GM12878 (cell line): ENCODE measurements around the gene TBCK. TPM values are rescaled to one million over a fixed set of nuclear protein-coding genes. Genes with fewer than 3 reads are reported as not detected.

Experiments used
- ATAC-seq: fragments of 200-7000 bp; cut with Tn5 transposase; 3 replicates; pipeline ENCODE4 v1.9.1; 2020; ENCODE audit warnings: mild to moderate bottlenecking, moderate library complexity
- BruUV-seq: library from RNA; stranded (reverse); fragments of 400-500 nt; replicated peaks from 2 replicates; lab custom pipeline; 2021; lab: Mats Ljungman, UMichigan
- CTCF ChIA-PET: fragments of 300-600 bp; sonication (Branson Sonifier 250); formaldehyde crosslinking; extraction: SDS; loops from one replicate; lab custom pipeline; 2021; ENCODE audit warnings: inconsistent platforms; lab: Yijun Ruan, JAX
- POLR2A ChIA-PET: fragments of 350-600 bp; formaldehyde crosslinking; extraction: SDS; loops from one replicate; lab custom pipeline; 2021; ENCODE audit warnings: inconsistent platforms; lab: Charles Lee
- RAD21 ChIA-PET: fragments of 300-600 bp; sonication (Branson Sonifier 250); formaldehyde crosslinking; loops from one replicate; lab custom pipeline; 2023; ENCODE audit warnings: antibody characterized with exemption; ENCODE audit not compliant: unreplicated experiment; lab: Charles Lee
- SMC1A ChIA-PET: fragments of 300-600 bp; sonication (Branson Sonifier 250); formaldehyde crosslinking; loops from one replicate; lab custom pipeline; 2023; ENCODE audit not compliant: unreplicated experiment, uncharacterized antibody; lab: Charles Lee
- DNase-seq: peaks from one replicate; pipeline ENCODE4 v3.0.0-alpha.2; 2011; ENCODE audit warnings: low read depth, low spot score
- FAIRE-seq: peaks from 3 replicates; lab custom pipeline; 2011; peaks lifted over from hg19 to GRCh38; lab: Jason Lieb, UNC
- H2AFZ ChIP-seq: 2 replicates; pipeline ENCODE4 v1.6.0; 2011; ENCODE audit warnings: low read depth, low read length, control low read depth; ENCODE audit not compliant: control insufficient read depth
- H3K27ac ChIP-seq: 2 replicates; pipeline ENCODE4 v1.5.1; 2011; ENCODE audit warnings: control low read depth; ENCODE audit not compliant: control insufficient read depth, insufficient read depth
- H3K27me3 ChIP-seq, 2 experiments: replicated peaks in 1 of 2; 2 replicates each; pipeline versions ENCODE4 v1.6.0 to v1.6.1; 2011; ENCODE audit warnings: low read length in 1 of 2; ENCODE audit not compliant: control insufficient read depth in 2 of 2, insufficient read depth in 2 of 2
- H3K36me3 ChIP-seq, 2 experiments: 2 replicates each; pipeline ENCODE4 v1.5.1; 2011; ENCODE audit warnings: low read length in 1 of 2; ENCODE audit not compliant: control insufficient read depth in 2 of 2, insufficient read depth in 2 of 2
- H3K4me1 ChIP-seq: 2 replicates; pipeline ENCODE4 v1.6.1; 2011; ENCODE audit warnings: mild to moderate bottlenecking, low read length, moderate library complexity, mixed read lengths; ENCODE audit not compliant: control insufficient read depth, insufficient read depth
- H3K4me2 ChIP-seq: 2 replicates; pipeline ENCODE4 v1.6.0; 2011; ENCODE audit warnings: control low read depth; ENCODE audit not compliant: control insufficient read depth, insufficient read depth
- H3K4me3 ChIP-seq: fragments of 200-600 bp; sonication (generic); 2 replicates; pipeline ENCODE4 v1.5.1; 2016
- H3K79me2 ChIP-seq: 2 replicates; pipeline ENCODE4 v1.6.0; 2011; ENCODE audit warnings: low read length; ENCODE audit not compliant: control insufficient read depth, insufficient read depth
- H3K9ac ChIP-seq: 2 replicates; pipeline ENCODE4 v1.8.0; 2011; ENCODE audit warnings: low read length, control low read depth, mixed read lengths; ENCODE audit not compliant: control insufficient read depth, insufficient read depth
- H3K9me3 ChIP-seq: replicated peaks from 3 replicates; pipeline ENCODE4 v1.5.1; 2011; ENCODE audit warnings: mild to moderate bottlenecking, low read length; ENCODE audit not compliant: control insufficient read depth, insufficient read depth
- H4K20me1 ChIP-seq: 2 replicates; pipeline ENCODE4 v1.6.0; 2011; ENCODE audit not compliant: control insufficient read depth, insufficient read depth
- CHD2 ChIP-seq: IDR thresholded peaks from 2 replicates; pipeline ENCODE4 v1.6.1; 2011; ENCODE audit warnings: low read depth, low read length, improper control_type of control experiment, borderline replicate concordance
- HDGF ChIP-seq: fragments of 450-650 bp; IDR thresholded peaks from 2 replicates; pipeline ENCODE4 v1.6.1; 2016; ENCODE audit warnings: antibody characterized with exemption
- IKZF2 ChIP-seq, 2 experiments: fragments of 450-650 bp; IDR thresholded peaks; 2 replicates each; pipeline ENCODE4 v1.6.1; 2017; ENCODE audit warnings: mild to moderate bottlenecking in 2 of 2, moderate library complexity in 2 of 2
- MTA2 ChIP-seq: fragments of 450-650 bp; IDR thresholded peaks from 2 replicates; pipeline ENCODE4 v1.6.1; 2016; ENCODE audit warnings: low read depth, mild to moderate bottlenecking, moderate library complexity
- RCOR1 ChIP-seq: conservative IDR thresholded peaks from 2 replicates; pipeline ENCODE4 v1.6.1; 2012; ENCODE audit warnings: low read depth, low read length, improper control_type of control experiment
- SRF ChIP-seq, 2 experiments: IDR thresholded peaks; 2 replicates each; pipeline ENCODE4 v1.6.1; 2011; ENCODE audit warnings: low read depth in 2 of 2, low read length in 2 of 2, mild to moderate bottlenecking in 1 of 2, moderate library complexity in 1 of 2
- ZNF217 ChIP-seq: fragments of 450-650 bp; IDR thresholded peaks from 2 replicates; pipeline ENCODE4 v1.6.1; 2017; ENCODE audit warnings: antibody characterized with exemption, mild to moderate bottlenecking
- ZNF274 ChIP-seq: IDR thresholded peaks from one replicate; pipeline ENCODE4 v1.8.0; 2011; ENCODE audit not compliant: insufficient read length, insufficient read depth
- WGBS: methylation state at CpG from one replicate; pipeline ENCODE4 v1.1.6; 2016; ENCODE audit warnings: low lambda C conversion rate; ENCODE audit not compliant: insufficient replicate concordance, insufficient coverage; ENCODE audit errors: missing lambda C conversion rate; 5-methylcytosine and 5-hydroxymethylcytosine counted together
- in situ Hi-C: fragments of 300-500 bp; cut with MboI; formaldehyde crosslinking; loops from 9 replicates; pipeline ENCODE4 v1.14.3; 2018; ENCODE audit warnings: mixed read lengths
- intact Hi-C: fragments of 100-400 bp; cut with micrococcal nuclease; formaldehyde crosslinking; loops from one replicate; pipeline ENCODE4 v1.14.2; 2022; ENCODE audit not compliant: unreplicated experiment
- polyA plus RNA-seq, 11 experiments: library from polyadenylated mRNA; depleted of rRNA in 4 of 11; unstranded in 6 of 11; stranded (reverse) in 5 of 11; fragments of >200 nt; fragmentation: Nextera tagmentation in 4 of 11; fragmentation: Illumina TruSeq in 1 of 11; extraction: Ambion mirVana in 4 of 11; extraction: Trizol in 1 of 11; gene quantifications; 1 replicate in 1 of 11; 2 replicates in 10 of 11; pipeline versions ENCODE4 v1.2.1 to v1.2.3, GENCODE V29; 2011 to 2016; ENCODE audit warnings: inconsistent platforms in 2 of 11, missing spikeins in 2 of 11, low read depth in 1 of 11
- total RNA-seq, 4 experiments: library from RNA; depleted of rRNA in 3 of 4; stranded (reverse); fragments of >200 nt in 3 of 4; fragmentation: Illumina TruSeq in 1 of 4; extraction: Trizol in 1 of 4; gene quantifications; 2 replicates each; pipeline versions ENCODE4 v1.2.1 to v1.2.3, GENCODE V29; 2013 to 2021

Gene TBCK
- total and polyA plus RNA-seq, 10 of the 15 experiments (the other 5 are each of a cell fraction or from before 2014, with no cell fraction given) = 4.1 to 30.3 (median 20.2) TPM

DNA sequence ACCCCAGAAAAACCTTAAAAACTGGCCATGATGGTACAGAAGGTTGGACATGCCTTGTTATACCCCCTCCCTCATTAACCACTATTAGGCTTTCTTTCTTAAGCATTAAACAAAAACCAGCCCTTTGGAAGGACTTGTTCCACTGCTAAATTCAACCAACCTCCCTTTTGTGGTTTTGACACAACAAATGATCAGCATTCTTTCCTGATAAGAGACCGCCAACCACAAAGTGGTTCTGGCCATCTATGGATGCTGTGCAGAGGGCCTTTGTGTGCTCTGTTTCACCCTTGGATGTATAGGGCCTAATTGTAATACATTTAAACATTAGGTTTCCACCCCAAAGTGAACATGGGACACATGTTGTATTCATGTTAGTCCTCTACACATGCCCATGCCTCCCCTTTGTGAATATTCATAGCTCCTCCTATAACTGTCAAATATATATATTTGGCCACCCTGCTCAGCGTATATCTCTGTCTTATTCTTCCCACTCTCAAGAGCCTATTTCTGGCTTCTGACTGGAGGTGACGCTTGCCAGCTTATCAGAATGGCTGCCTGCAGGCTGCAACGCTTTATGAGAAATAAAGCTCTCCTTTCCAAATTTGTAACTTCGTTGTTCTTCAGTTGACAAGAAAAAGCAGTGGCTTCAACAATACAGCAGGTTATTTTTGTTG is 294.1 kb downstream of the TBCK start:
- intact Hi-C loops (no loop called here), in situ Hi-C loops (no loop called here)
- WGBS = 44% methylated on average over 5 of the region's 5 CpGs
- ATAC-seq (no peak), DNase-seq (no peak), FAIRE-seq (no peak)
- Histone ChIP-seq H3K36me3 (no peaks in the 10 kb centered on the region), H3K27ac (no peak overlapping the region), H3K79me2 (no peaks in the 10 kb centered on the region), H3K4me1 (no peaks in the 10 kb centered on the region), H3K9me3 (no peaks in the 10 kb centered on the region), H3K9ac (no peak overlapping the region), H2AFZ (no peak overlapping the region), H3K4me3 (no peak overlapping the region), H4K20me1 (no peaks in the 10 kb centered on the region), H3K4me2 (no peak overlapping the region), H3K27me3 (no peaks in the 10 kb centered on the region; a peak in 1 of 4 replicates)
- no TSS peak for BruUV-seq
- ChIA-PET POLR2A (no interaction called here), RAD21 (no interaction called here), CTCF (no interaction called here), SMC1A (interaction anchor here (0.9 kb wide), 1 partner anchor 11 kb away, joined by 3 read pairs; no protein-coding TSS in a partner anchor)
- no peak for TF ChIP-seq RCOR1
- no peak for TF ChIP-seq HDGF
- TF ChIP-seq IKZF2 (IDR thresholded peaks at IDR 0.05) = no peak
- no peak for TF ChIP-seq MTA2
- no peak for TF ChIP-seq SRF (IDR thresholded peaks at IDR 0.05; ENCODE audit: low read depth in 2 of 2, low read length in 2 of 2)
- no peak for TF ChIP-seq ZNF274
- TF ChIP-seq CHD2 = no peak

DNA sequence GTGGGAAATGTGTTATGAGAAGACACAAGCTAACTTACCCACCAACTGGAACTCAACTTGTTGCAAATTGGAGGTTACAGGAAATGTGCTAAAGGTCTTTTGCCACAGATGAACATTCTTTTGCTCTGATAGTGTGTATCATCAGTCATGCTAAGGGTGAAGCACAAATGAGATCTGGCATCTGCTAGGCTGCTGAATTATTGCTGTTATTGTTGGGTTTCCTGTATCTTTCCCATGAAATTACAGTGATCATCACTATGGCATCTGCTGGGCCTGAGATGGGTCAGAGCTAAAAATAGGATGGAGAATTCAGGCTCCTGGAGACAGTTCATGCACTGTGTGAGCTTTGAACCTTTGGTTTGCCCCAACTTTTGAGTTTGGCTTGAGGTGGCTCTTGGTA is 296.2 kb downstream of the TBCK start:
- H3K27ac ChIP-seq = no peak overlapping the region
- H3K79me2 ChIP-seq = no peaks in the 10 kb centered on the region
- BruUV-seq = no TSS peak
- no peak overlapping the region for H3K4me2 ChIP-seq
- no peak overlapping the region for H2AFZ ChIP-seq
- no peak for ATAC-seq
- ChIA-PET POLR2A (no interaction called here), CTCF (no interaction called here), SMC1A (no interaction called here), RAD21 (no interaction called here)
- H3K4me1 ChIP-seq = no peaks in the 10 kb centered on the region
- no peak overlapping the region for H3K9ac ChIP-seq
- in situ Hi-C loops = no loop called here
- no peaks in the 10 kb centered on the region; a peak in 1 of 4 replicates for H3K27me3 ChIP-seq
- no peaks in the 10 kb centered on the region; the same call in 2 of the 3 replicates for H3K9me3 ChIP-seq
- H3K4me3 ChIP-seq = no peak overlapping the region
- H3K36me3 ChIP-seq = no peaks in the 10 kb centered on the region
- no peak for DNase-seq
- H4K20me1 ChIP-seq = no peaks in the 10 kb centered on the region
- no peak for TF ChIP-seq ZNF217
- intact Hi-C loops = no loop called here
- no peak for FAIRE-seq
